Chondrocyte (in vitro differentiated cells): ENCODE data around the gene KRTAP10-10. TPM values are rescaled to one million over a fixed set of nuclear protein-coding genes. Genes with fewer than 3 reads are reported as not detected.
A peak's percentile ranks its signal among the peaks of the same experiment; 100 is the strongest.
"Not testable (repeated sequence)": the region's sequence is repeated elsewhere in the genome, so short reads cannot be mapped to it uniquely, and the experiment has no call there.

Experiments used
- DNase-seq: peaks from one replicate; pipeline ENCODE4 v3.0.0; 2021; ENCODE audit warnings: mixed read lengths, low spot score
- H3K27ac Mint-ChIP-seq: one replicate; pipeline ENCODE4 v1.8.0; 2021; ENCODE audit warnings: mild to moderate bottlenecking, moderate library complexity, mixed read lengths; ENCODE audit not compliant: unreplicated experiment
- H3K27me3 Mint-ChIP-seq: 2 replicates; pipeline ENCODE4 v1.8.0; 2021; ENCODE audit warnings: low read depth, mixed read lengths
- H3K36me3 Mint-ChIP-seq: 2 replicates; pipeline ENCODE4 v1.8.0; 2021; ENCODE audit warnings: low read depth, mixed read lengths
- H3K4me1 Mint-ChIP-seq: 2 replicates; pipeline ENCODE4 v1.8.0; 2021; ENCODE audit warnings: low read depth, mild to moderate bottlenecking, mixed read lengths
- H3K4me3 Mint-ChIP-seq: one replicate; pipeline ENCODE4 v1.8.0; 2021; ENCODE audit warnings: mild to moderate bottlenecking, moderate library complexity, mixed read lengths; ENCODE audit not compliant: unreplicated experiment
- H3K9me3 Mint-ChIP-seq: 2 replicates; pipeline ENCODE4 v1.8.0; 2021; ENCODE audit warnings: low read depth, mixed read lengths
- CTCF ChIP-seq: fragments of 200-600 bp; sonication (generic); IDR thresholded peaks from 2 replicates; pipeline ENCODE4 v1.5.0; 2021; ENCODE audit warnings: antibody characterized with exemption, mild to moderate bottlenecking, moderate library complexity
- total RNA-seq: library from RNA; stranded (reverse); gene quantifications from 3 replicates; pipeline ENCODE4 v1.2.1, GENCODE V29; 2021

KRTAP10-10 gene
- total RNA-seq, 1 donor from 2014 or later, result not detected

- Mint-ChIP-seq H3K36me3 (peaks cover 3% of the 10 kb centered on the region), H3K27ac (no peak overlapping the region), H3K4me3 (no peak overlapping the region), H3K27me3 (peaks cover 68% of the 10 kb centered on the region), H3K4me1 (peaks cover 6% of the 10 kb centered on the region), H3K9me3 (peaks cover 10% of the 10 kb centered on the region)
- no peak for DNase-seq
- no peak for TF ChIP-seq CTCF
Measured at GRCh38 chr21:44596068-44596725, 41.0 kb upstream of the KRTAP10-10 start.

- Mint-ChIP-seq H3K27me3 (peaks cover 66% of the 10 kb centered on the region), H3K36me3 (peaks cover 3% of the 10 kb centered on the region), H3K27ac (no peak overlapping the region), H3K4me3 (no peak overlapping the region), H3K4me1 (peaks cover 6% of the 10 kb centered on the region), H3K9me3 (peaks cover 10% of the 10 kb centered on the region)
- no peak for TF ChIP-seq CTCF
- no peak for DNase-seq
Measured at GRCh38 chr21:44598061-44598460, 39.1 kb upstream of the KRTAP10-10 start.

GRCh38 chr21:44599264-44600029, 37.7 kb upstream of the KRTAP10-10 start:
- TF ChIP-seq CTCF, result no peak
- H3K27ac Mint-ChIP-seq, result no peak overlapping the region
- peaks cover 66% of the 10 kb centered on the region for H3K27me3 Mint-ChIP-seq
- H3K4me3 Mint-ChIP-seq, result no peak overlapping the region
- H3K4me1 Mint-ChIP-seq, result no peaks in the 10 kb centered on the region
- no peak for DNase-seq
- H3K36me3 Mint-ChIP-seq, result peaks cover 3% of the 10 kb centered on the region
- H3K9me3 Mint-ChIP-seq, result peaks cover 15% of the 10 kb centered on the region

- peaks cover 18% of the 10 kb centered on the region for H3K9me3 Mint-ChIP-seq
Measured at GRCh38 chr21:44600118-44600978, 36.8 kb upstream of the KRTAP10-10 start, which contains the start of gene KRTAP10-7. Gene KRTAP10-7 (plus strand): TSS chr21:44600597. CDS start chr21:44600622, 25 bp downstream.

GRCh38 chr21:44601091-44601490, 36.1 kb upstream of the KRTAP10-10 start:
- not testable (repeated sequence) for H3K27ac Mint-ChIP-seq, H3K4me3 Mint-ChIP-seq, H3K36me3 Mint-ChIP-seq, H3K4me1 Mint-ChIP-seq
- Mint-ChIP-seq H3K27me3 (peaks cover 69% of the 10 kb centered on the region), H3K9me3 (peaks cover 18% of the 10 kb centered on the region)
- DNase-seq, result peak; percentile 75

More at GRCh38 chr21:44600118-44600978, 36.8 kb upstream of the KRTAP10-10 start, which contains the start of gene KRTAP10-7:
- not testable (repeated sequence) for H3K27ac Mint-ChIP-seq, H3K36me3 Mint-ChIP-seq, H3K4me1 Mint-ChIP-seq, H3K4me3 Mint-ChIP-seq, DNase-seq
- H3K27me3 Mint-ChIP-seq, result peaks cover 68% of the 10 kb centered on the region
